ENCODE measurements around the gene RALGDS.
A peak's percentile ranks its signal among the peaks of the same experiment; 100 is the strongest.

The RALGDS gene

DNA sequence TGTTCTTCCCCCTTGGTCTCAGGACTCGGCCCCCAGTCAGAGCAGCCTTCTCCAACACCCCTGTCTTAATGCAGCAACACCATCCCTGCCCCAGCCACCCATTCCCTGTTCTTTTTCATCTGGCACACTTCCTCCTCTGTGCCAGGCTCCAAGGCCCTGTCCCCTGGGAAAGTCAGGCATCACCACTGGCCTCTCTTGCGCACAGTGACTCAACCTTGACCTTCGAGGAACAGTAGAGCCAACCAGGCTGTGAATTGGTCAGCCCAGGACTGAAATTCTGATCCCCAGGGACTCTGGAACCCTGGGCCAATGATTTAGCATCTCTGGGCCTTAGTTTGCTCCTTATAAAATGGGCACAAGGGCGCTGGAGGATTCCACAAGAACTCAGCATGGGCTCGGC is 10.5 kb upstream of the RALGDS start:
- Histone ChIP-seq H3K4me1 (ENCODE audit: control insufficient read depth, insufficient read depth, low read length, unreplicated experiment) (peaks cover 49% of the 10 kb centered on the region), H3K27me3 (ENCODE audit: insufficient read depth, low read length) (no peaks in the 10 kb centered on the region), H3K79me2 (ENCODE audit: control insufficient read depth, insufficient read depth, low read length, unreplicated experiment) (no peaks in the 10 kb centered on the region), H3K36me3 (ENCODE audit: insufficient read depth, low read length) (no peaks in the 10 kb centered on the region), H3K27ac (ENCODE audit: low read depth, low read length) (no peak overlapping the region), H3K4me3 (ENCODE audit: low read depth, low read length) (no peak overlapping the region), H2AFZ (ENCODE audit: low read length, unreplicated experiment) (no peak overlapping the region)

GRCh38 chr9:133130685-133131244 is 9.7 kb upstream of the RALGDS start:
- no peaks in the 10 kb centered on the region for H3K79me2 ChIP-seq (ENCODE audit: control insufficient read depth, insufficient read depth, low read length, unreplicated experiment)
- H3K4me3 ChIP-seq (ENCODE audit: low read depth, low read length) = no peak overlapping the region
- H3K27ac ChIP-seq (ENCODE audit: low read depth, low read length) = no peak overlapping the region
- no peaks in the 10 kb centered on the region for H3K36me3 ChIP-seq (ENCODE audit: insufficient read depth, low read length)
- peaks cover 51% of the 10 kb centered on the region for H3K4me1 ChIP-seq (ENCODE audit: control insufficient read depth, insufficient read depth, low read length, unreplicated experiment)
- H3K27me3 ChIP-seq (ENCODE audit: insufficient read depth, low read length) = no peaks in the 10 kb centered on the region
- no peak overlapping the region for H2AFZ ChIP-seq (ENCODE audit: low read length, unreplicated experiment)

DNA sequence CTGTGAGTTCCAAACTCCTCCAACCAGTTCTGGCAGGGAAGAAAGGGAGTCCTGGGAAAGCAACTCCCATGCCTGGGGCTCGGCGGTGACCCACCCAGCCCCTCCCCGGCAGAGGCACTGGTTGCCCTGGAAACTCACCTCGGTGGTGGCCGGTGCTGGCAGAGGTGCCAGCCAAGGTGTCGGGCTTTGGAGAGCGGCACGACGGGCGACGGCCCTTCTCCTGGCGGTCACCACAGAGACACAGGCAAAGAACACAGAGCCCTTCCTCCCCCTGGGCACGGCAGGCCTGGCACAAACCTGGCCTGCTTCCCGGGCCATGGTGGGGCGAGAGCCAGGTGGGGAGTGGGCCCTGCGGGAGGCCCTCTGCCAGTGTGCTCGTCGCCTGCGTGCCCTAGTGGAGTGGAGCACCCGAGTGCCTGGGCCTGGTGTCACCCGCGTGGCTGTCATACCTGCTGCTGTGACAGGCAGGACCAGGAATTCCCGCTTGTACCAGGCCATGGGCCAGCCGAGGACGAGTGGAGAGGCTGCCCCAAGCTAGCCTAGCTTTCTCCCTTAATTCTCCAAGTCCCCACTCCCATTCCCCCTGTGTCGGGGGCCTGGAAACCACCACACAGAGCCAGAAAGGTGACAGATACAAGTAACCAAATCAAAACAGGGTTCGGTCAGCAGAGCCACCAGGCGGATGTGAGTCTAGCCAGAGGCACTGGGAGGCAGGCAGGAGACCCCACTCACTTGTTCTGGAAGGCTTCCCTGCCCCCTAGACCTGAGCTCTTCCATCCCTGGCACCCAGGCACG is 8.2 kb upstream of the RALGDS start:
- no peaks in the 10 kb centered on the region for H3K27me3 ChIP-seq (ENCODE audit: insufficient read depth, low read length)
- no peaks in the 10 kb centered on the region for H3K79me2 ChIP-seq (ENCODE audit: control insufficient read depth, insufficient read depth, low read length, unreplicated experiment)

DNA sequence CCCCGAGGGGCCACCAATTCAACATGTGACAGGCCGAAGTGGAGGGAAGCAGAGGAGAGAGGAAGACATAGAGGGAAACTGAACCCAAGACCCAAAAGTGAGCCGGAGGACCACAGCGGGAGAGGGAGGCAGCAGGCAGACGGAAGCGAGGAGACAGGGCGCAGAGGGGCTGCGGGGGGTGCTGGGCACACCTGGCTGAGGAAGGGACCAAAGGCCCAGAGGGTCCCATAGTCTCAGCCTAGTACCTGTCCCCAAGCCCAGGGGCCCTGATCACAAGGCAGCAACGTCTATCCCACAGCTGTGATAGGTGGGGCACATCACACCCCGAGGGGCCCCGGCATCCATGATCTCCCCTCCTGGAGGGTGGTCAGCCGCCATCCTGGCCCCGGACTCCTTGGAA is 7.1 kb upstream of the RALGDS start:
- Histone ChIP-seq H3K4me3 (ENCODE audit: low read depth, low read length) (no peak overlapping the region), H3K27ac (ENCODE audit: low read depth, low read length) (no peak overlapping the region), H3K36me3 (ENCODE audit: insufficient read depth, low read length) (no peaks in the 10 kb centered on the region), H3K4me1 (ENCODE audit: control insufficient read depth, insufficient read depth, low read length, unreplicated experiment) (peaks cover 45% of the 10 kb centered on the region), H3K79me2 (ENCODE audit: control insufficient read depth, insufficient read depth, low read length, unreplicated experiment) (no peaks in the 10 kb centered on the region), H2AFZ (ENCODE audit: low read length, unreplicated experiment) (no peak overlapping the region), H3K27me3 (ENCODE audit: insufficient read depth, low read length) (no peaks in the 10 kb centered on the region)

More for the DNA sequence above, 8.2 kb upstream of the RALGDS start:
- Histone ChIP-seq H2AFZ (ENCODE audit: low read length, unreplicated experiment) (no peak overlapping the region), H3K27ac (ENCODE audit: low read depth, low read length) (no peak overlapping the region), H3K4me1 (ENCODE audit: control insufficient read depth, insufficient read depth, low read length, unreplicated experiment) (peaks cover 50% of the 10 kb centered on the region), H3K36me3 (ENCODE audit: insufficient read depth, low read length) (no peaks in the 10 kb centered on the region), H3K4me3 (ENCODE audit: low read depth, low read length) (no peak overlapping the region)

DNA sequence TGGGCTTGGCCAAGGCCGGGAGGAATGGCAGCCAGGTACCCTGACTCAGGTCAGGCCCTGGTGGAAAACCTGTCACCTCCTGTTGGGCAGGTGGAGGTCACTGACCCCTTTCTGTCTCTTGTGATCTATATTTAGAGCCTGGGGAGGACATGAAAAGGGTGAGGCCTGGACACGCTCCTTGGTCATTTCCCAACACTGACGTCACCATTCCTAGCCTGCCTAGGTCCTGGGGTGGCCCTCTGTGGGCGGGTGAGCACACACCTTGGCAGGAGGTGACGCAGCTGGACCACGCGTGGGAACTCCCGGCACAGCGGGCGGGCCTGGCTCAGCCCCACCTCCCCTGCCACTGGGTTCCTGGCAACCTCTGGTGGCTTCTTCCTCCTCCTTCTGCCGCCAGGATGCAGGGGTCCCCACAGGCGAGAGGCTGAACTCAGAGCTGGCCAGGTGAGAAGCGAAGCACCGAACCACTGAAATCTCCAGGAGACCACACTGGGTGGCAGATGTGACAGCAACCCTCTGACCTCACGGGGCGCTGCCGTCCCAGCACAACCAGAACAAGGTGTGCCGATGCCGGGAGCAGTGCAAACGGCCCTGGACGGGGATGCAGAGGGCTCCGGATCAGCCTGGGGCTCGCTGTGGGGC is 6.4 kb upstream of the RALGDS start:
- no peak overlapping the region for H3K4me3 ChIP-seq (ENCODE audit: low read depth, low read length)
- no peaks in the 10 kb centered on the region for H3K36me3 ChIP-seq (ENCODE audit: insufficient read depth, low read length)
- H3K27me3 ChIP-seq (ENCODE audit: insufficient read depth, low read length) = no peaks in the 10 kb centered on the region
- H2AFZ ChIP-seq (ENCODE audit: low read length, unreplicated experiment) = no peak overlapping the region
- H3K4me1 ChIP-seq (ENCODE audit: control insufficient read depth, insufficient read depth, low read length, unreplicated experiment) = peaks cover 45% of the 10 kb centered on the region
- no peaks in the 10 kb centered on the region for H3K79me2 ChIP-seq (ENCODE audit: control insufficient read depth, insufficient read depth, low read length, unreplicated experiment)
- H3K27ac ChIP-seq (ENCODE audit: low read depth, low read length) = no peak overlapping the region

DNA sequence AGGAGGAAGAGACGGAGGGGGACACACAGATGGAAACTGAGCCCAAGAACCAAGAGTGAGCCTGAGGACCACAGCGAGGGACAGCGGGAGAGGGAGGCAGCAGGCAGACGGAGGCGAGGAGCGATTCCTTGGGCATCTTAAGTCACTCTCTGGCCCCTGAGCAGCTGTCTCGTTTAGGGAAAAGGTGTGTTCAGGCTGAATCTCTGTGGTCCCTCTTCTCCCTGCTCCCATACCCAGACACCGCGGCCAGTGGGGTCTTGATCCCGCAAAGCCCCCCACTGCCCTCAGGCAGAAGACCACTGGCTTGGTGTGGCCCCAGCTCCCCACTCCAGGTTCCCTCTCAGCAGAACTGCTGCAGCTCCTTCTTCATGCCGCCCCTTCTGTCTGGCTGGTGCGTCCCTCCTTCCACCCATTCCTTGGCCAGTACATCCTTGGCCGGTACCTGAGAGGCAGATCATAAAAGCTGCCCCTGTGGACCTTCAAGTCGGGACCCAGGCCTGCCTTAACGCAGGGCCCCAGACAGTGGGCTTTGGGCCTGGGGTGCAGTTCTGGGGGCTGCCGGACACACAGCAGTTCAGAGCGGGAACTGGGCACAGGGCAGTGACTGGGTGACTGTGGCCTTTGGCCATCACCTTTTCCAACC is 5.8 kb upstream of the RALGDS start:
- no peaks in the 10 kb centered on the region for H3K36me3 ChIP-seq (ENCODE audit: insufficient read depth, low read length)
- H2AFZ ChIP-seq (ENCODE audit: low read length, unreplicated experiment) = no peak overlapping the region
- no peak overlapping the region for H3K27ac ChIP-seq (ENCODE audit: low read depth, low read length)
- peaks cover 40% of the 10 kb centered on the region for H3K4me1 ChIP-seq (ENCODE audit: control insufficient read depth, insufficient read depth, low read length, unreplicated experiment)
- H3K4me3 ChIP-seq (ENCODE audit: low read depth, low read length) = no peak overlapping the region
- H3K79me2 ChIP-seq (ENCODE audit: control insufficient read depth, insufficient read depth, low read length, unreplicated experiment) = no peaks in the 10 kb centered on the region
- no peaks in the 10 kb centered on the region for H3K27me3 ChIP-seq (ENCODE audit: insufficient read depth, low read length)

GRCh38 chr9:133125941-133126696 is 5.1 kb upstream of the RALGDS start:
- Histone ChIP-seq H3K4me3 (ENCODE audit: low read depth, low read length) (peak overlapping the region; percentile 51), H3K79me2 (ENCODE audit: control insufficient read depth, insufficient read depth, low read length, unreplicated experiment) (no peaks in the 10 kb centered on the region), H2AFZ (ENCODE audit: low read length, unreplicated experiment) (no peak overlapping the region), H3K36me3 (ENCODE audit: insufficient read depth, low read length) (no peaks in the 10 kb centered on the region), H3K4me1 (ENCODE audit: control insufficient read depth, insufficient read depth, low read length, unreplicated experiment) (peaks cover 33% of the 10 kb centered on the region), H3K27me3 (ENCODE audit: insufficient read depth, low read length) (no peaks in the 10 kb centered on the region), H3K27ac (ENCODE audit: low read depth, low read length) (peak overlapping the region; percentile 42; the same call in 1 of the 2 replicates)

DNA sequence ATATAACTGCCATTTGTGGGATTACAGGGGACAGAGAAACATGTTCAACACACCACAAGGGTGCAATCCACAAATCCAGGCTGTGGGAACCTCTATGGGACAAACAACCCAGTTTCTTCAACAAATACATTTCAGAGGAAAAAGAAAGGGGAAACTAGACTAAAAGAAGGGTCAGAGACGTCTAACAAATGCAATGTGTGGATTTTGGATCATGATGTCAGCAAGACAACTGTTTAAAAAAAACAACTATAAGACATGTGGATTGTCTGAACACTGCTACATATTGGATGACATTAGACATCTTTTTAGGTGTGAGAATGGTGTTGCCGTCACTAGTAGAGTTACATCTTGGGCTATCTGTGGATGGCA is 3.9 kb upstream of the RALGDS start:
- peaks cover 34% of the 10 kb centered on the region for H3K4me1 ChIP-seq (ENCODE audit: control insufficient read depth, insufficient read depth, low read length, unreplicated experiment)
- no peaks in the 10 kb centered on the region for H3K27me3 ChIP-seq (ENCODE audit: insufficient read depth, low read length)
- H3K79me2 ChIP-seq (ENCODE audit: control insufficient read depth, insufficient read depth, low read length, unreplicated experiment) = no peaks in the 10 kb centered on the region
- no peaks in the 10 kb centered on the region for H3K36me3 ChIP-seq (ENCODE audit: insufficient read depth, low read length)
- H2AFZ ChIP-seq (ENCODE audit: low read length, unreplicated experiment) = no peak overlapping the region
- no peak overlapping the region for H3K27ac ChIP-seq (ENCODE audit: low read depth, low read length)
- H3K4me3 ChIP-seq (ENCODE audit: low read depth, low read length) = no peak overlapping the region

DNA sequence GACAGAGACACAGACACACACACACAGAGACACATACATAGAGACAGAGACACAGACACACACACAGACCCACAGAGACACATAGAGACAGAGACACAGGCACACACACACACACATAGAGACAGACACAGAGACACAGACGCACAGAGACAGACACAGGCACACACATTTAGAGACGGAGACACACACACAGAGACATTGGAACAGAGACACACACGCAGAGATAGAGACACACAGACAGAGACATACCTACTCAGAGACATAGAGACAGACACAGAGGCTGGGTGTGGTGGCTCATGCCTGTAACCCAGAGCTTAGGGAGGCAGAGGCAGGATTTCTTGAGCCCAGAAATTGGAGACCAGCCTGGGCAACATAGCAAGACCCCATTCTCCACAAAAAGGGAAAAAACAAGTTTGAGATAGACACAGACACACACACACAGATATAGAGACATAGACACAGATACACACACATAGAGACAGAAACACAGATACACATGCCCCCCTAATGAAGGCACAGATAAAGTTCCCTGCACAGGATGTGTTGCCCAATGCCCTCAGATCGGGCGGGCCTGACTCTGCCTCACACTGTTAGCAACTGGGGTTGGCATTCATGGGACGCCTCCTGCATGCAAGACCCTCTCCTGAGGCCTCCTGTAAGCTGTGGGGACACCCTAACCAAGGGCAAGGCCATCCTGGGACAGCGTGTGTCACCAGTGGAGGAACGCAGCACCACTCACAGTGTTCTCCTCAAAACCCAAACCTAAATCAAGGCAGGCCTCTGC is 3.3 kb upstream of the RALGDS start:
- no peaks in the 10 kb centered on the region for H3K79me2 ChIP-seq (ENCODE audit: control insufficient read depth, insufficient read depth, low read length, unreplicated experiment)
- H3K4me3 ChIP-seq (ENCODE audit: low read depth, low read length) = no peak overlapping the region
- no peaks in the 10 kb centered on the region for H3K27me3 ChIP-seq (ENCODE audit: insufficient read depth, low read length)
- peaks cover 38% of the 10 kb centered on the region for H3K4me1 ChIP-seq (ENCODE audit: control insufficient read depth, insufficient read depth, low read length, unreplicated experiment)
- no peaks in the 10 kb centered on the region for H3K36me3 ChIP-seq (ENCODE audit: insufficient read depth, low read length)
- no peak overlapping the region for H3K27ac ChIP-seq (ENCODE audit: low read depth, low read length)
- no peak overlapping the region for H2AFZ ChIP-seq (ENCODE audit: low read length, unreplicated experiment)

All from ACC112 (cell line).